ENCODE measurements around the gene C1orf198.

C1orf198 gene

DNA sequence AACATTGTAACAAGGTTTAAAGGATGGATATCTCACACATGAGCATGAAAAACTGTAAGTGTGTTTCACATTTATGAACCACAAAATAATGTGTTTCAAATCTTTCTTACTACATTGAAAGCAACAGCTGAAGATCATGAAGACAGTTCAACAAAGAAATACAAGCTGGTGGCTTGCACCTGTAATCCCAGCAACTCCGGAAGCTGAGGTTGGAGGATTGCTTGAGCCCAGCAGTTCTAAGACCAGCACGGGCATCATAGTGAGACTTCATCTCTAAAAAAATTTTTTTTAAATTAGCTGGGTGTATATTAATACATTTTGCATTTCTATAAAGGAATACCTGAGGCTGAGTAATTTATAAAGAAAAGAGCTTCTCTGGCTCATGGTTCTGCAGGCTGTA lies 27.1 kb upstream of the C1orf198 start:
- no peaks in the 10 kb centered on the region for H3F3A ChIP-seq (ENCODE audit: insufficient read depth, low read length)
- TF ChIP-seq CTCF (IDR thresholded peaks at IDR 0.05; ENCODE audit: low read length) (no peak), EZH2 (IDR thresholded peaks at IDR 0.05; ENCODE audit: borderline replicate concordance, low read length) (no peak)
- no peaks in the 10 kb centered on the region for H3K9me2 ChIP-seq (ENCODE audit: low read depth, low read length)
- H3K36me3 ChIP-seq (ENCODE audit: insufficient read depth, low read length), result no peaks in the 10 kb centered on the region
- no peaks in the 10 kb centered on the region for H3K27me3 ChIP-seq (ENCODE audit: insufficient read depth, low read length)
- H2AFZ ChIP-seq (ENCODE audit: low read length), result no peak overlapping the region
- H3K4me3 ChIP-seq (ENCODE audit: low read depth, low read length, poor library complexity, severe bottlenecking), result no peak overlapping the region
- H3K4me2 ChIP-seq (ENCODE audit: low read length), result no peak overlapping the region
- no peak overlapping the region for H3K9ac ChIP-seq (ENCODE audit: low read length)
- H3K4me1 ChIP-seq (ENCODE audit: insufficient read depth, low read length, severe bottlenecking), result no peaks in the 10 kb centered on the region
- no peaks in the 10 kb centered on the region for H3K9me3 ChIP-seq (ENCODE audit: low read length)
- no peak overlapping the region for H3K27ac ChIP-seq (ENCODE audit: low read depth, low read length, poor library complexity, severe bottlenecking)
- H3K79me2 ChIP-seq (ENCODE audit: insufficient read depth, low read length), result no peaks in the 10 kb centered on the region
- no peaks in the 10 kb centered on the region for H4K20me1 ChIP-seq (ENCODE audit: insufficient read depth, low read length)

GRCh38 chr1:230894664-230895063 lies 26.3 kb upstream of the C1orf198 start:
- no peak overlapping the region for H3K4me2 ChIP-seq (ENCODE audit: low read length)
- no peaks in the 10 kb centered on the region for H3K9me2 ChIP-seq (ENCODE audit: low read depth, low read length)
- no peaks in the 10 kb centered on the region for H3K27me3 ChIP-seq (ENCODE audit: insufficient read depth, low read length)
- no peaks in the 10 kb centered on the region for H3K36me3 ChIP-seq (ENCODE audit: insufficient read depth, low read length)
- TF ChIP-seq EZH2 (IDR thresholded peaks at IDR 0.05; ENCODE audit: borderline replicate concordance, low read length) (no peak), CTCF (IDR thresholded peaks at IDR 0.05; ENCODE audit: low read length) (no peak)
- no peak overlapping the region for H2AFZ ChIP-seq (ENCODE audit: low read length)
- H3K9ac ChIP-seq (ENCODE audit: low read length), result no peak overlapping the region
- H3K4me3 ChIP-seq (ENCODE audit: low read depth, low read length, poor library complexity, severe bottlenecking), result no peak overlapping the region
- no peaks in the 10 kb centered on the region for H3F3A ChIP-seq (ENCODE audit: insufficient read depth, low read length)
- H3K4me1 ChIP-seq (ENCODE audit: insufficient read depth, low read length, severe bottlenecking), result no peaks in the 10 kb centered on the region
- H3K9me3 ChIP-seq (ENCODE audit: low read length), result no peaks in the 10 kb centered on the region
- H3K79me2 ChIP-seq (ENCODE audit: insufficient read depth, low read length), result no peaks in the 10 kb centered on the region
- no peaks in the 10 kb centered on the region for H4K20me1 ChIP-seq (ENCODE audit: insufficient read depth, low read length)
- no peak overlapping the region for H3K27ac ChIP-seq (ENCODE audit: low read depth, low read length, poor library complexity, severe bottlenecking)

DNA sequence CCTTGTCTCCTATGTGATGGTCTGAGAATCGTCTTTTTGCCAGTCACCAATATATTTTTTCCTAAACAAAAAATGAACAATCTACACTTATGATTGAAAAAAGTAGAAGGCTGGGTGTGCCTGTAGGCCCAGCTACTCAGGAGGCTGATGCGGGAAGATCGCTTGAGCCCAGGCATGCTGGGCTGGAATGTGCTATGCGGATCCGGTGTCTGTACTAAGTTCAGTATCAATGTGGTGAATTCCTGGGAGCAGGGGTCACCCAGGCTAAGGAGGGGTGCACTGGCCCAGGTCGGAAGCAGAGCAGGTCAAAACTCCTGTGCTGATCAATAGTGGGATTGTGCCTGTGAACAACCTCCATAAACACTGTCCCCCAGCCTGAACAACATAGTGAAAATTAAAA lies 25.7 kb upstream of the C1orf198 start:
- Histone ChIP-seq H3K36me3 (ENCODE audit: insufficient read depth, low read length) (no peaks in the 10 kb centered on the region), H3K9ac (ENCODE audit: low read length) (no peak overlapping the region), H4K20me1 (ENCODE audit: insufficient read depth, low read length) (no peaks in the 10 kb centered on the region), H3K4me1 (ENCODE audit: insufficient read depth, low read length, severe bottlenecking) (no peaks in the 10 kb centered on the region), H3K9me2 (ENCODE audit: low read depth, low read length) (no peaks in the 10 kb centered on the region), H3F3A (ENCODE audit: insufficient read depth, low read length) (no peaks in the 10 kb centered on the region), H3K4me2 (ENCODE audit: low read length) (no peak overlapping the region), H3K79me2 (ENCODE audit: insufficient read depth, low read length) (no peaks in the 10 kb centered on the region), H3K27ac (ENCODE audit: low read depth, low read length, poor library complexity, severe bottlenecking) (no peak overlapping the region), H3K4me3 (ENCODE audit: low read depth, low read length, poor library complexity, severe bottlenecking) (no peak overlapping the region), H2AFZ (ENCODE audit: low read length) (no peak overlapping the region), H3K27me3 (ENCODE audit: insufficient read depth, low read length) (no peaks in the 10 kb centered on the region), H3K9me3 (ENCODE audit: low read length) (no peaks in the 10 kb centered on the region)
- no peak for TF ChIP-seq CTCF (IDR thresholded peaks at IDR 0.05; ENCODE audit: low read length)
- no peak for TF ChIP-seq EZH2 (IDR thresholded peaks at IDR 0.05; ENCODE audit: borderline replicate concordance, low read length)

Data from OCI-LY1 (cell line).